ENCODE results near the gene TTC19.
"Not testable (repeated sequence)": the region's sequence is repeated elsewhere in the genome, so short reads cannot be mapped to it uniquely, and the experiment has no call there.

Gene TTC19

DNA sequence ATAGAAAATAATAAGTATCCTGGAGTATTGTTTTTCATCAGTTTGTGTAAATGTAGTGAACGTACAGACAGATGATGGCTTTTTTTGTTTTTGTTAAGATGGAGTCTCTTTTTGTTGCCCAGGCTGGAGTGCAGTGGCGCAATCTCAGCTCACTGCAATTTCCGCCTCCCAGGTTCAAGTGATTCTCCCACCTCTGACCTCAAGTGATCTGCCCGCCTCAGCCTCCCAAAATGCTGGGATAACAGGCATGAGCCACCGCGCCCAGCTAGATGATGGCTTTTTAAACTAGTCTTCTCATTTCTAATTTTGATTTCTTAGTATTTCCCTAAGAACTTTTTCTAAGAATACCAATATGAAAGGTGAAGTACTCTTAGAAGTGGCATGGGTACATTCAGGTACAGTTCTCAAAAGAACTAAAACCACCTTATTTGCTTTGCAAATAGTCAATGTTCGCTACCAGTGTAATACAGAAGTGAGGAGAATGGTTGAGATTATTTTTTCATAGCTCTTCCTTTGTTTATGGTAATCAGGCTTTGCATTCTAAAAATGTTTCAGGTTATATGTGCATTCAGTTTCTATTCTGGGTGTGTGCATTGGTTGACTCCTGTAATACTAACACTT, 34.2 kb downstream of the TTC19 start:
- no peak for DNase-seq

- no peak for DNase-seq
These were observed 36.6 kb downstream of the TTC19 start for GRCh38 chr17:16036261-16036660.

- DNase-seq, result no peak
These were observed 38.0 kb downstream of the TTC19 start for GRCh38 chr17:16037636-16038035.

- DNase-seq, result no peak
These were observed 41.2 kb downstream of the TTC19 start for GRCh38 chr17:16040710-16041251.

DNA sequence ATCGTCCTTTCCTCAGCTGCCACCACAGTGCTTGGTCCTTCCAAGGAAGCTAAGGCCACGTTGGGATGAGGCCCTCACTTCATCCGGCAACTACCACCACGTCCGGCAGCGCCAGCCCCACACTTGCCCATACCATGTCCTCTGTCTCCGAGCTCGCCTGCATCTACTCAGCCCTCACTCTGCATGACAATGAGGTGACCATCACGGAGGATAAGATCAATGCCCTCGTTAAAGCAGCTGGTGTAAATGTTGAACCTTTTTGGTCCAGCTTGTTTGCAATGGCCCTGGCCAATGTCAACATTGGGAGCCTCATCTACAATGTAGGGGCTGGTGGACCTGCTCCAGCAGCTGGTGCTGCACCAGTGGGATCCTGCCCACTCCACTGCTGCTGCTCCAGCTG, 44.9 kb downstream of the TTC19 start:
- DNase-seq, result peak; percentile 90

DNA sequence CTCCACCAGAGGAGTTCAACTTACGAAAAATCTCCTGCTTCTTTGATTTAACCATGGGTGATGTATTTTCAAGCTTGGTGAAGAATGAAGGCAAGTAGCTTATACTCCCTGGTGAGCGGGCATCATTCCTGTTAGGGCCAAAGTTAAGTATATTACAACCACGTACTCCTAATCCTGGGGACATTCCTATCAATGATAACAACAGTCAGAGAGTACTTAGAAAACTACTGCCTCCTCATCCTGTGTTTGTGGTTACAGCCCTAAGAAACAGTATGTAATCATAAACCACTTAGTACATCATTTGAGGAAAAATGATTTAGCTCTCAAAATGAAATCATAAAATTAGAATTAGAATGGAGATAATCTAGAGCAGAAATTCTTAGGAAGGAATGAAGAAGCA, 47.3 kb downstream of the TTC19 start:
- no peak for DNase-seq

DNA sequence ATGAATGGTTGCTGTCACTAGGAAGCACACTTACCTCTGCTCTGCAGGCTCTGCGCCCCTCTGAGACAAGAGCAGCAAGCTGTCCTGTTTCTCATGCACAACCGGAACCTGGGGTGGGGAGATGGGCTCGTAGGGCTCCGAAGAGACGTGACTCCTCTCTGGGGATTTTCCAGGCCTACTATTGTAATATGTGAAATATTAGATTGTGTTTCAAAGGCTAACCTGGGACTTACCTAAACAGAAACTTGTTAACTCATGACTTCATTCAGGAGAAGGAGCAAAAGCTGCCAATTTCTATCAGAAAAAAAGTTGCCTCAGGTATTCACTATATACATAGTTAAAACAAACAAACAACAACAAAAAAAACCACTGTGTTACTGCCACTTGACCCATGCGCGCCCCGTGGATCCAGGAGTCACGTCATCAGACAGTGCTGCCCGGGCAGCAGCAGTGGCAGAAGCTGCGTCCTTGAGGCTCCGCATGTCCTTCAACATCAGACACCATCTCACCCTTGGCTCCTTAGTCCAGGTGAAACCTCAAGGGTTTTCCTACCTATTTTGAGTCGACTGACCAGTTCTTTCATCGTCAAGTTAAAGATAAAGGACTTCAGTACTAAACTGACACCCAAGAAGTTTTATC, 49.3 kb downstream of the TTC19 start:
- no peak for DNase-seq

GRCh38 chr17:16050844-16051243, 51.2 kb downstream of the TTC19 start:
- no peak for DNase-seq

GRCh38 chr17:16052486-16052885, 52.9 kb downstream of the TTC19 start:
- no peak for DNase-seq

GRCh38 chr17:16055139-16055538, 55.5 kb downstream of the TTC19 start:
- DNase-seq, result not testable (repeated sequence)

GRCh38 chr17:16061631-16062030, 62.0 kb downstream of the TTC19 start:
- no peak for DNase-seq

GRCh38 chr17:16066125-16066524, 66.5 kb downstream of the TTC19 start:
- no peak for DNase-seq

DNA sequence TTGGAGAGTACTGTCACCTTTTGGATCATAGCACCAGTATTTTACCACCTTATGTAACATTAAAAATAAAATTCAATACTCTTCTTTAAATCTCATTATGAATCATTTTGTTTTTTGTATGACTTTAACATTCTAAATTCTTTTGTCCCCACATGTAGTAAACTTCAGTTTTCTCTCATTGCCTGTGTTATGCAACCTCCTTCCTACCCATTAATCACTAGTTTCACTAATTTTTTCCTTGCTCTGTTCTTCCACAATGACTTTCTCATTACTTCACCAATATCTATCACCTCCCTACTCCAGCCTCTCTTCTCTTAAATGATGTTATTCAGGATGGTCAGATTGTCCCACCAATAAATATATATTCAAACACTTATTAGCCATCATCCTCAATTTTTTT, 68.7 kb downstream of the TTC19 start:
- no peak for DNase-seq

GRCh38 chr17:16072031-16072430, 72.4 kb downstream of the TTC19 start:
- DNase-seq, result no peak

DNA sequence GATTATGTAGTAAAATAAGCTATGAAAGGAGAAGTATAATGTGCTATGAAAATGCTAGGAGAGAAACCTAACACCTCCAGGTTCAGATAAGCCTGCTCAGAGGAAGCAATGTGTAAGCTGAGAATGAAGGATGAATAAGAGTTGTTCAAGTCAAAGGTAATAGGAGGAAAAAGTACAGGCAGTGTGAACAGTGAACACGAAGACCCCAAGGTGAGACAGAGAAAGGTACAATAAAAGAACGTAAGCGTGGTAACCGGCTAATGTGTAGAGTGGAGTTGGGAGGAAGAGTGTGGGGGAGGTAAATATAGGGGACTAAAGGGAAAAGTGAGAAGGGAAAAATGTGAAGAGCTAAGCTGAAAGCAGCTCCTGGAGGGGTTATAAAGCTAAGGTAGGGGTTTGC, 74.2 kb downstream of the TTC19 start:
- DNase-seq, result no peak

GRCh38 chr17:16074423-16074822, 74.8 kb downstream of the TTC19 start:
- DNase-seq, result no peak

- DNase-seq, result no peak
These were observed 76.3 kb downstream of the TTC19 start for GRCh38 chr17:16075949-16076348.
